Thymus (tissue), 11 donors: ENCODE data around the gene HCFC2. TPM values are rescaled to one million over a fixed set of nuclear protein-coding genes. Genes with fewer than 3 reads are reported as not detected.

Experiments
- DNase-seq, 9 donors: peaks; one replicate each; pipeline ENCODE4 v3.0.0-alpha.2; 2013; ENCODE audit warnings: low spot score in 9 of 9, low read depth in 6 of 9, missing footprints in 1 of 9
- H3K27ac ChIP-seq, 2 donors: one replicate each; pipeline ENCODE4 v1.5.1; 2013; ENCODE audit warnings: control low read depth in 1 of 2, low read depth in 1 of 2, low read length in 1 of 2, mild to moderate bottlenecking in 1 of 2, moderate library complexity in 1 of 2
- H3K27me3 ChIP-seq, 2 donors: one replicate each; pipeline ENCODE4 v1.5.1; 2013; ENCODE audit warnings: low read length in 1 of 2; ENCODE audit not compliant: control insufficient read depth in 2 of 2, insufficient read depth in 1 of 2
- H3K36me3 ChIP-seq, 2 donors: one replicate each; pipeline ENCODE4 v1.5.1; 2013; ENCODE audit warnings: low read length in 1 of 2, mild to moderate bottlenecking in 1 of 2, moderate library complexity in 1 of 2; ENCODE audit not compliant: control insufficient read depth in 2 of 2, insufficient read depth in 2 of 2
- H3K4me1 ChIP-seq, 2 donors: one replicate each; pipeline ENCODE4 v1.5.1; 2013; ENCODE audit warnings: low read length in 2 of 2; ENCODE audit not compliant: control insufficient read depth in 2 of 2, insufficient read depth in 2 of 2
- H3K4me3 ChIP-seq, 2 donors: one replicate each; pipeline ENCODE4 v1.5.1; 2013; ENCODE audit warnings: low read length in 2 of 2, control low read depth in 1 of 2, mild to moderate bottlenecking in 1 of 2
- H3K9me3 ChIP-seq, 2 donors: one replicate each; pipeline ENCODE4 v1.5.1; 2013; ENCODE audit warnings: low read length in 1 of 2, mild to moderate bottlenecking in 1 of 2; ENCODE audit not compliant: control insufficient read depth in 2 of 2, insufficient read depth in 1 of 2
- WGBS: extraction: QIAGEN DNeasy Blood & Tissue Kit; methylation state at CpG from one replicate; pipeline ENCODE4 v1.1.7; 2013; 5-methylcytosine and 5-hydroxymethylcytosine counted together
- polyA plus RNA-seq: library from polyadenylated mRNA; stranded (reverse); fragments of 200-250 nt; gene quantifications from one replicate; pipeline ENCODE4 v1.2.3, GENCODE V29; 2013
- total RNA-seq: library from RNA; stranded (reverse); fragments of 120-200 nt; gene quantifications from one replicate; pipeline ENCODE4 v1.2.4, GENCODE V29; 2013
- donor health status: healthy.

HCFC2 gene
- total and polyA plus RNA-seq, 2 donors: 13.8 to 13.9 TPM

GRCh38 chr12:104122298-104122697 lies 58.0 kb downstream of the HCFC2 start:
- Histone ChIP-seq H3K4me3 (no peak overlapping the region), H3K4me1 (no peaks in the 10 kb centered on the region), H3K36me3 (peaks cover 16 to 53% of the 10 kb centered on the region in 2 donors), H3K27ac (no peak overlapping the region), H3K27me3 (no peaks in the 10 kb centered on the region), H3K9me3 (no peaks in the 10 kb centered on the region)
- 98% methylated on average over 9 of the region's 9 CpGs for WGBS
- DNase-seq: no peak

- H3K4me1 ChIP-seq: no peaks in the 10 kb centered on the region
- H3K27me3 ChIP-seq: no peaks in the 10 kb centered on the region
- no peak for DNase-seq
- H3K9me3 ChIP-seq: no peaks in the 10 kb centered on the region
- H3K36me3 ChIP-seq: peaks cover 22 to 59% of the 10 kb centered on the region in 2 donors
- 98% methylated on average over 3 of the region's 3 CpGs for WGBS
- H3K4me3 ChIP-seq: no peak overlapping the region
- no peak overlapping the region for H3K27ac ChIP-seq
Observed at GRCh38 chr12:104126548-104126947, 62.2 kb downstream of the HCFC2 start.

- Histone ChIP-seq H3K27ac (no peak overlapping the region), H3K27me3 (no peaks in the 10 kb centered on the region), H3K4me1 (peaks cover 3 to 4% of the 10 kb centered on the region in 2 donors), H3K36me3 (peaks cover 21 to 60% of the 10 kb centered on the region in 2 donors), H3K9me3 (no peaks in the 10 kb centered on the region), H3K4me3 (no peak overlapping the region)
- no peak for DNase-seq
- 96% methylated on average over 2 of the region's 2 CpGs for WGBS
Observed at GRCh38 chr12:104130760-104131159, 66.4 kb downstream of the HCFC2 start.

GRCh38 chr12:104131609-104132008 lies 67.3 kb downstream of the HCFC2 start:
- Histone ChIP-seq H3K27ac (no peak overlapping the region), H3K36me3 (peaks cover 21 to 57% of the 10 kb centered on the region in 2 donors)
- 98% methylated on average over 4 of the region's 4 CpGs for WGBS

GRCh38 chr12:104132351-104132956 lies 68.1 kb downstream of the HCFC2 start:
- H3K27me3 ChIP-seq: no peaks in the 10 kb centered on the region
- peaks cover 4 to 6% of the 10 kb centered on the region in 2 donors for H3K4me1 ChIP-seq
- no peak overlapping the region for H3K27ac ChIP-seq
- DNase-seq: no peak
- peaks cover 20 to 55% of the 10 kb centered on the region in 2 donors for H3K36me3 ChIP-seq
- no peaks in the 10 kb centered on the region for H3K9me3 ChIP-seq
- H3K4me3 ChIP-seq: no peak overlapping the region
- 96% methylated on average over 7 of the region's 7 CpGs for WGBS

More at GRCh38 chr12:104131609-104132008, 67.3 kb downstream of the HCFC2 start:
- no peaks in the 10 kb centered on the region for H3K9me3 ChIP-seq
- DNase-seq: no peak
- no peaks in the 10 kb centered on the region for H3K27me3 ChIP-seq
- no peak overlapping the region for H3K4me3 ChIP-seq
- H3K4me1 ChIP-seq: peaks cover 4 to 5% of the 10 kb centered on the region in 2 donors

- WGBS: 91% methylated on average over 5 of the region's 5 CpGs
- DNase-seq: no peak
- Histone ChIP-seq H3K27ac (no peak overlapping the region), H3K27me3 (peaks cover 0 to under 1% of the 10 kb centered on the region in 2 donors), H3K9me3 (no peaks in the 10 kb centered on the region), H3K4me1 (peaks cover 4 to 7% of the 10 kb centered on the region in 2 donors), H3K4me3 (no peak overlapping the region), H3K36me3 (peaks cover 16 to 49% of the 10 kb centered on the region in 2 donors)
Observed at GRCh38 chr12:104133321-104133720, 69.0 kb downstream of the HCFC2 start.

GRCh38 chr12:104133866-104134265 lies 69.5 kb downstream of the HCFC2 start:
- peaks cover 16 to 44% of the 10 kb centered on the region in 2 donors for H3K36me3 ChIP-seq
- WGBS: 95% methylated on average over 1 of the region's 1 CpG
- no peak overlapping the region for H3K27ac ChIP-seq
- peaks cover 0 to 2% of the 10 kb centered on the region in 2 donors for H3K27me3 ChIP-seq
- H3K4me1 ChIP-seq: peaks cover 4 to 12% of the 10 kb centered on the region in 2 donors
- no peak overlapping the region for H3K4me3 ChIP-seq
- DNase-seq: no peak
- no peaks in the 10 kb centered on the region for H3K9me3 ChIP-seq

- DNase-seq: no peak
- peaks cover 0 to 2% of the 10 kb centered on the region in 2 donors for H3K27me3 ChIP-seq
- WGBS: 100% methylated on average over 1 of the region's 1 CpG
- H3K9me3 ChIP-seq: no peaks in the 10 kb centered on the region
- H3K4me1 ChIP-seq: peaks cover 4 to 13% of the 10 kb centered on the region in 2 donors
- H3K36me3 ChIP-seq: peaks cover 9 to 34% of the 10 kb centered on the region in 2 donors
- H3K27ac ChIP-seq: no peak overlapping the region
- no peak overlapping the region for H3K4me3 ChIP-seq
Observed at GRCh38 chr12:104134882-104135281, 70.6 kb downstream of the HCFC2 start.

- peaks cover 9 to 28% of the 10 kb centered on the region in 2 donors for H3K36me3 ChIP-seq
- H3K27ac ChIP-seq: no peak overlapping the region
- DNase-seq: no peak
- peak overlapping the region; percentile 73 to 84 for H3K4me3 ChIP-seq
- H3K9me3 ChIP-seq: no peaks in the 10 kb centered on the region
- peaks cover 4 to 13% of the 10 kb centered on the region in 2 donors for H3K4me1 ChIP-seq
- H3K27me3 ChIP-seq: peaks cover 0 to 2% of the 10 kb centered on the region in 2 donors
Observed at GRCh38 chr12:104136577-104136976, 72.2 kb downstream of the HCFC2 start.
